ENCODE measurements around the gene LMX1A.
A peak's percentile ranks its signal among the peaks of the same experiment; 100 is the strongest.

The LMX1A gene

GRCh38 chr1:165383599-165384405, 27.3 kb upstream of the LMX1A start:
- Mint-ChIP-seq H3K4me1 (no peaks in the 10 kb centered on the region), H3K27me3 (ENCODE audit: low read depth, poor library complexity) (peaks cover 57% of the 10 kb centered on the region), H3K9me3 (no peaks in the 10 kb centered on the region), H3K27ac (no peak overlapping the region), H3K4me3 (no peak overlapping the region), H3K36me3 (ENCODE audit: low read depth) (no peaks in the 10 kb centered on the region)
- TF ChIP-seq CTCF (IDR thresholded peaks at IDR 0.05), result no peak
- DNase-seq, result no peak

DNA sequence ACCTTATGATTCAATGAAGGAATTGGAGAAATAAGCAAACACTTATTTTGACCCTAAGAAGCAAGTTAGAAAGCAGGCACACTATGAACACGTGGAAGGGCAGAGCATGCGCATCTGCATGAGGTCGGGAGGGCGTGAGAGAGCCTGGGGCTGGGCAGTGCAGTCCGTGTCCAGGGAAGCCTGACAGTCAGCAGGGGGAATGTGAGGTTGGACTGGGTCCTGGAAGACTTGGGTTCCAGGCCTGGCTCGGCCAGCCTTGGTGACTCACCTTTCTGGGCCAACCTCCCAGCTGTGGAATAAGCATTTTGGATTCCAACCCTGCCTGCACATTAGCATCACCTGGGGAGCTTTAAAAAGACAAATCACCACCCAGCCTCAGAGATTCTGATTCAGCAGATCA, 26.6 kb upstream of the LMX1A start:
- TF ChIP-seq CTCF (IDR thresholded peaks at IDR 0.05), result no peak

DNA sequence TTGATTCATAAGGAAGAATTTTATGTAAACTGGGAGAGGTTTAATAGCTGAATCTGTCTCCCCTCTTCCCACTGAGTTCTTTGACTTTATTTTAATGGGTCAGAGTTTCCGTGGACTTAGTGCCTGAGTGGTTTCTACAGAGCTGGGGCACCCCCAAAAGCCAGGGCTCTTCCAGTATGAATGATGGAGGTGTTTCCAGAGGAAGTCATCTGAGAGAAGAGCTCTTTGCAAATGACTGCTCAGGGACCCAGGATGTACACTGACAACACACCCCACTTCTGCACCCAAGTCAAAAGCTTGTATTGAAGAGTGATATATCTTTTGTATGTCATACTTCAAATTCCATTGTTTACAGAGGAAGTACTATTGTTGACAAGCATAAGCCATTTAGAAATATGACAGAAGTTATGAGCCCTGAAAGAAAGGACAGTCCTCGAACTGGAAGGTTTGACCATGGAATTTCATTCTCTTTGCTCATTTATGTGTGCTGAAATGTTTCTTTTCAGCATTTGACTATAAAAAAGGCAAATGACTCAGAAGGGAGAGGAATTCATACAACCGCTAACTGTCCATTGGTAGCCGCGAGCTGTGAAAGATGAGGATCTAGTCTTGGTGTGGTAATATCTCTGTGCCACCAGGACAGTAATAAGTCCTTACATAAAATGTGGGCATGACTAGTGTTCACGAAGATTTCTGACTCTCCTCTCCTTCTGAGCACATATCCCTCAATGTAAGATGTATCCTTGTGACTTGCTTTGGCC, 25.4 kb upstream of the LMX1A start:
- Mint-ChIP-seq H3K27me3 (ENCODE audit: low read depth, poor library complexity) (peaks cover 45% of the 10 kb centered on the region), H3K27ac (no peak overlapping the region), H3K4me1 (no peaks in the 10 kb centered on the region), H3K4me3 (no peak overlapping the region), H3K9me3 (peaks cover 3% of the 10 kb centered on the region), H3K36me3 (ENCODE audit: low read depth) (no peaks in the 10 kb centered on the region)
- DNase-seq, result no peak
- no peak for TF ChIP-seq CTCF (IDR thresholded peaks at IDR 0.05)

More for the DNA sequence above, 26.6 kb upstream of the LMX1A start:
- Mint-ChIP-seq H3K27ac (no peak overlapping the region), H3K4me1 (no peaks in the 10 kb centered on the region), H3K27me3 (ENCODE audit: low read depth, poor library complexity) (peaks cover 52% of the 10 kb centered on the region), H3K36me3 (ENCODE audit: low read depth) (no peaks in the 10 kb centered on the region), H3K9me3 (peaks cover 3% of the 10 kb centered on the region), H3K4me3 (no peak overlapping the region)
- no peak for DNase-seq

- DNase-seq, result no peak
- TF ChIP-seq CTCF (IDR thresholded peaks at IDR 0.05), result no peak
- Mint-ChIP-seq H3K36me3 (ENCODE audit: low read depth) (no peaks in the 10 kb centered on the region), H3K9me3 (peaks cover 3% of the 10 kb centered on the region), H3K27me3 (ENCODE audit: low read depth, poor library complexity) (peaks cover 64% of the 10 kb centered on the region), H3K4me3 (peak overlapping the region; percentile 76), H3K27ac (no peak overlapping the region), H3K4me1 (peaks cover 9% of the 10 kb centered on the region)
These were observed 20.3 kb upstream of the LMX1A start for GRCh38 chr1:165376811-165377311.

DNA sequence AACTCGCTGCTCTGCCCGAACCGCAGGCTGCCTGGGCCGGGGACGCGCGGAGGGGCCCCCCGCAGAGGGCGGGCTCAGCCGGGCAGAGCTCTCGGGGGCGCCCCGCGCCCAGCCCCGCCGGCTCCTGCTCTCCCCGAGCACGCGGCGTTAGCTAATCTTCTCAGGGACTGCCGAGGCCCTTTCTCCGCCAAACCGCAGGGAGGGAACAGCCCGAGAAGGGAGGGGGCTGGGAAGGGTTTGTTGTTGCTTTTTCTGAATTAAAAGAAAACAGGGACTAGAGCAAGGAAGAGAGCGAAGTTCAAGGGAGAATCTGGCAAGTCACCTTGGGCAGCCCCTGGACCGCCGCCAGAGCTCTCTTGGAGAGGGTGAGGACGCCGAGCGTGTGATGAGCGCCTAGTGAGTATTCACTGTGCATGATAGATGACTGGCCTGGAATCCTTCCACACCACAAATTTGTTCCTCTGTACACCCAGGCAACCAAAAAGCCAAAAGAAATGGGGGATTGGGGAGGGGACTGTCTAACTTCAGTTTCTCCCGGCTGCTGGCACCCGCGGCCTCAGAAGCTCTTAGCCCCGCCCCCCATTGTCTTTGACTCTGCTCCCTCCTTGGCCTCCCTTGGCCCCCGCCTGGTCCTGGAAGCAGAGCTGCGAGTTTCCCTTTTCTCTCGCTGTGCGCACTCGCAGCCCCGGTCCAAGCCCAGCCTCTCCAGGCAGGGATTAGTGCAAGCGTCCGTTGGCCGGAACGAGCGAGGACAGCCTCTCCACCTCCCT, 19.7 kb upstream of the LMX1A start:
- TF ChIP-seq CTCF (IDR thresholded peaks at IDR 0.05), result no peak
- no peaks in the 10 kb centered on the region for H3K36me3 Mint-ChIP-seq (ENCODE audit: low read depth)
- H3K27ac Mint-ChIP-seq, result no peak overlapping the region
- peaks cover 66% of the 10 kb centered on the region for H3K27me3 Mint-ChIP-seq (ENCODE audit: low read depth, poor library complexity)
- peak; percentile 75 for DNase-seq
- peaks cover 3% of the 10 kb centered on the region for H3K9me3 Mint-ChIP-seq
- peak overlapping the region; percentile 76 for H3K4me3 Mint-ChIP-seq
- H3K4me1 Mint-ChIP-seq, result peaks cover 9% of the 10 kb centered on the region

Measured in nephron progenitor cell (in vitro differentiated cells).